KMS-11 (cell line): Measurements from ENCODE around the gene FFAR1.

Experiments used
- H2AFZ ChIP-seq: fragments of 200-600 bp; sonication (generic); 2 replicates; pipeline ENCODE4 v1.6.1; 2016; ENCODE audit warnings: antibody characterized with exemption, mixed run types, low read depth
- H3K27ac ChIP-seq: fragments of 200-600 bp; sonication (generic); 2 replicates; pipeline ENCODE4 v1.6.1; 2016; ENCODE audit warnings: mild to moderate bottlenecking, mixed run types
- H3K27me3 ChIP-seq: fragments of 200-600 bp; sonication (generic); 2 replicates; pipeline ENCODE4 v1.6.1; 2017; ENCODE audit warnings: mild to moderate bottlenecking, low read depth, mixed run types, moderate library complexity; ENCODE audit not compliant: insufficient read depth
- H3K36me3 ChIP-seq: fragments of 200-600 bp; sonication (generic); 2 replicates; pipeline ENCODE4 v1.6.1; 2017; ENCODE audit warnings: mild to moderate bottlenecking, mixed run types; ENCODE audit not compliant: insufficient read depth
- H3K4me1 ChIP-seq: fragments of 200-600 bp; sonication (generic); 2 replicates; pipeline ENCODE4 v1.6.1; 2016; ENCODE audit warnings: mild to moderate bottlenecking, low read depth, mixed run types; ENCODE audit not compliant: poor library complexity, severe bottlenecking
- H3K4me2 ChIP-seq: fragments of 200-600 bp; sonication (generic); 2 replicates; pipeline ENCODE4 v1.7.0; 2016; ENCODE audit warnings: mild to moderate bottlenecking, mixed run types
- H3K4me3 ChIP-seq: fragments of 200-600 bp; sonication (generic); IDR thresholded peaks from 2 replicates; pipeline ENCODE4 v1.6.1; 2017; ENCODE audit warnings: low read depth, low read length, mixed read lengths; ENCODE audit not compliant: insufficient read depth
- H3K79me2 ChIP-seq: fragments of 200-600 bp; sonication (generic); 2 replicates; pipeline ENCODE4 v1.6.1; 2016; ENCODE audit warnings: low read depth, mixed run types; ENCODE audit not compliant: insufficient read depth
- H3K9ac ChIP-seq: fragments of 200-600 bp; sonication (generic); 2 replicates; pipeline ENCODE4 v1.6.1; 2016; ENCODE audit warnings: mild to moderate bottlenecking, mixed run types
- H4K20me1 ChIP-seq: fragments of 200-600 bp; sonication (generic); 2 replicates; pipeline ENCODE4 v1.6.1; 2016; ENCODE audit warnings: mild to moderate bottlenecking, mixed run types; ENCODE audit not compliant: insufficient read depth
- TF ChIP-seq, protein P1 (sequence below): fragments of 200-600 bp; sonication (generic); conservative IDR thresholded peaks from 2 replicates; pipeline ENCODE4 v1.6.1; 2017; ENCODE audit warnings: low read depth, mild to moderate bottlenecking, antibody characterized with exemption, low read length, moderate library complexity, mixed read lengths

Gene FFAR1

DNA sequence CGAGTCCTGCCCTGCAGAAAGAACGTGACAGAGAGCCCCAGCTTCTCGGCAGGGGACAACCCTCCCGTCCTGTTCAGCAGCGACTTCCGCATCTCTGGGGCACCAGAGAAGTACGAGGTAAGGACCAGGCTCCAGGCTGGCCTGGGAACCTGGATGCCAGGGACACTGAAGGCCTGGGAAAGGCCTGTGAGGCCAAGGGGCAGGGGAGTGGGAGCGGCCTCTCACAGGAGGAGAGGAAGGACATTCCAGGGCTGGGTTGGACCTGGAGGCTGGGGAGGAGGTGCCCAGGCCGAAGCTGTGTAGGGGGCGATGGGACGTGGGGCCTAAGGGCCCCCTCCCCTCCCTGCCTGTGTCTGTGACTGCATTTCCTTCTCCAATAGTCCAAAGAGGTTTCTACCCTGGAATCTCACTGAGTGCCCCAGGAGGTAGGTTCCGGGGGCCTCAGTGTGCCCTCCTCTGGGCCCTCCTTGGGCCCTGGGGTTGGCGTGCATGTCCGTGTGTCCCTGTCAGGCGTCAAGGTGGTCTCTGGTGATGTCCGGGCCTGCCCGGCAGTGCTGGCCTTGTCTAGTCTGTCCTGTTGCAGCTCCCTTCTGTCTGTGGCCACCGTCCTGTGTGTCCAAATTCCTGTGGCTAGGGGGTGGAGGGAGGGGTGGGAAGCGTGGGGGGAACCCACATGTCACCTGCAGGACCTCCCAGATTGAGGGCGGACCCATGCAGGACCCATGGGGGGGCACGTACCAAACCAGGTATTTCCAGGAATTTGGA lies 35.6 kb upstream of the FFAR1 start:
- Histone ChIP-seq H3K36me3 (no peaks in the 10 kb centered on the region), H3K4me1 (no peaks in the 10 kb centered on the region), H3K27ac (no peak overlapping the region), H3K4me2 (no peak overlapping the region), H2AFZ (no peak overlapping the region), H3K79me2 (no peaks in the 10 kb centered on the region), H3K4me3 (no peak overlapping the region), H4K20me1 (no peaks in the 10 kb centered on the region), H3K27me3 (peaks cover 33% of the 10 kb centered on the region; the same call in 1 of the 2 replicates), H3K9ac (no peak overlapping the region)
- TF ChIP-seq, protein P1, sequence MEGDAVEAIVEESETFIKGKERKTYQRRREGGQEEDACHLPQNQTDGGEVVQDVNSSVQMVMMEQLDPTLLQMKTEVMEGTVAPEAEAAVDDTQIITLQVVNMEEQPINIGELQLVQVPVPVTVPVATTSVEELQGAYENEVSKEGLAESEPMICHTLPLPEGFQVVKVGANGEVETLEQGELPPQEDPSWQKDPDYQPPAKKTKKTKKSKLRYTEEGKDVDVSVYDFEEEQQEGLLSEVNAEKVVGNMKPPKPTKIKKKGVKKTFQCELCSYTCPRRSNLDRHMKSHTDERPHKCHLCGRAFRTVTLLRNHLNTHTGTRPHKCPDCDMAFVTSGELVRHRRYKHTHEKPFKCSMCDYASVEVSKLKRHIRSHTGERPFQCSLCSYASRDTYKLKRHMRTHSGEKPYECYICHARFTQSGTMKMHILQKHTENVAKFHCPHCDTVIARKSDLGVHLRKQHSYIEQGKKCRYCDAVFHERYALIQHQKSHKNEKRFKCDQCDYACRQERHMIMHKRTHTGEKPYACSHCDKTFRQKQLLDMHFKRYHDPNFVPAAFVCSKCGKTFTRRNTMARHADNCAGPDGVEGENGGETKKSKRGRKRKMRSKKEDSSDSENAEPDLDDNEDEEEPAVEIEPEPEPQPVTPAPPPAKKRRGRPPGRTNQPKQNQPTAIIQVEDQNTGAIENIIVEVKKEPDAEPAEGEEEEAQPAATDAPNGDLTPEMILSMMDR = no peak

DNA sequence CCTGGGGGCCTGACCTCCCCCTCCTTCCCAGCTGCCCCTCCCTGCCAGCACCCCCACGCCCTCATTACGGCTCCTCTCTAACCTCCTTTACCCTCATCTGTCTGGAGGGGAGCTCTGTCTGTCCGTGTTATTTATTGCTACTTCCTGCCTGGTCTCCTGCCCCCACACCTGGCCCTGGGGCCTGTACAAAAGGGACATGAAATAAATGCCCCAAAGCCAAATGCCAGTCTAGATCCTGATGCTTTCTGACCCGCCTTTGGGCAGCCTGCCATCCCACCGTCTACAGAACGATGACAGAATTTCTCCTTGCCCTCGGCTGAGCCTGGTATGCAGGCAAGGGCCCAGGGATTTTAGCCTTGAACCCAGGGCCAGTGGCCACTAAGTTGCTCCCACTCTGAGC lies 34.1 kb upstream of the FFAR1 start:
- Histone ChIP-seq H3K27me3 (peaks cover 28% of the 10 kb centered on the region; the same call in 1 of the 2 replicates), H3K79me2 (no peaks in the 10 kb centered on the region), H3K9ac (no peak overlapping the region), H3K36me3 (no peaks in the 10 kb centered on the region), H2AFZ (no peak overlapping the region), H4K20me1 (no peaks in the 10 kb centered on the region), H3K4me2 (no peak overlapping the region), H3K4me3 (no peak overlapping the region), H3K4me1 (no peaks in the 10 kb centered on the region), H3K27ac (no peak overlapping the region)
- TF ChIP-seq, protein P1 = no peak

DNA sequence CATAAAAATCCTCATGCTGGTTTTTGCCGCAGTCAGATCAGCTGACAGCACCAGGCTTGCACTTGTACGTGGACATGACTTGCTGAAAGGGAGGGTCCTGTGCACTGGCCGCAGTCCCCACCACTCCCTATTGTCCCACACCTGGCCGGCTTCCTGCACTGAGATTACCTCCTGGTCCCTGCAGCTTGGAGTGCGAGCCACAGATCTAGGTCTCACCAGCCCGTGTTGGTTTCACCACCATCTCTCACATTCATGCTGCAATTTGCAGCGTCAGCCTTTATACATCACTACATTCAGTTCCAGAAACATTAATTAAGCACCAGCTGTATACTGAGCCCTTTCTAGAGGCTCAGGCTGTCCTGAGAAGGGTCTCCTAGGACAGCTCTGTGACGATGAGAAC lies 33.7 kb upstream of the FFAR1 start:
- Histone ChIP-seq H3K4me2 (no peak overlapping the region), H3K4me3 (no peak overlapping the region), H2AFZ (no peak overlapping the region), H3K27me3 (peaks cover 24% of the 10 kb centered on the region; the same call in 1 of the 2 replicates), H4K20me1 (no peaks in the 10 kb centered on the region), H3K27ac (no peak overlapping the region), H3K36me3 (no peaks in the 10 kb centered on the region), H3K79me2 (no peaks in the 10 kb centered on the region), H3K9ac (no peak overlapping the region), H3K4me1 (no peaks in the 10 kb centered on the region)
- TF ChIP-seq, protein P1 = no peak

DNA sequence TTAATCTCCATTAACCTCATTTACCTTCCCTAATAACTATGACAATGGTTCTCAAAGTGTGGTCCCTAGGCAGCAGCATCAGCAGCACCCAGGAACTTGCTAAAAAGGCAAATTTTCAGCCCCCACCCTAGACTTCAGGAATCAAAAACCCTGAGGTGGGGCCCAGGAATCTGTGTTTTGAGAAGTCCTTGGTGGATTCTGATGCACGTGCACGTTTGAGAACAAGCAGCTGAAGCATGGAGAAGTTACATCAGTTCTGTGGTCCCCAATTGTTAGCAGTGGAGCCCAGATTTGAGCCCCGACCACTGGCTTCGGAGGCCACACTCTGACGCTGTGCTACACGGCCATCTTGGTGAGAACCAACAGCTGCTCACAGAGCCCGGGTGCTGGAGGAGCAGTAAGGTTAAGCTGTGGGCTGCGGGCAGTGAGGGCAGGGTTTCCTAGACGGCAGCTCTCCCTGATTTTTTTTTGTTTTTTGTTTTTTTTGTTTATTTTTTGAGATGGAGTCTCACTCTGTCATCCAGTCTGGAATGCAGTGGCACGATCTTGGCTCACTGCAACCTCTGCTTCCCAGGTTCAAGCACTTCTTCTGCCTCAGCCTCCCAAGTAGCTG lies 32.7 kb upstream of the FFAR1 start:
- Histone ChIP-seq H3K4me1 (no peaks in the 10 kb centered on the region), H3K4me2 (no peak overlapping the region), H3K36me3 (no peaks in the 10 kb centered on the region), H3K79me2 (no peaks in the 10 kb centered on the region), H4K20me1 (no peaks in the 10 kb centered on the region), H3K27ac (no peak overlapping the region), H2AFZ (no peak overlapping the region), H3K9ac (no peak overlapping the region), H3K4me3 (no peak overlapping the region), H3K27me3 (peaks cover 17% of the 10 kb centered on the region; the same call in 1 of the 2 replicates)
- TF ChIP-seq, protein P1 = no peak
